Mammary epithelial cell (primary cell): Measurements from ENCODE around the gene ADCK2.
A peak's percentile ranks its signal among the peaks of the same experiment; 100 is the strongest.

ENCODE experiments used
- CTCF ChIP-seq, 2 donors: IDR thresholded peaks in 1 of 2; conservative IDR thresholded peaks in 1 of 2; 2 replicates each; pipeline ENCODE4 v1.5.1; 2011 to 2012; ENCODE audit warnings: inconsistent platforms in 2 of 2, low read length in 2 of 2, mild to moderate bottlenecking in 2 of 2, control low read depth in 1 of 2, low read depth in 1 of 2; ENCODE audit not compliant: insufficient read depth in 1 of 2; ENCODE audit errors: extremely low read depth in 1 of 2
- EZH2 ChIP-seq: IDR thresholded peaks from 2 replicates; pipeline ENCODE4 v1.6.1; 2012; ENCODE audit warnings: low read length, inconsistent platforms, borderline replicate concordance

GRCh38 chr7:140646931-140647647, 25.7 kb upstream of the ADCK2 start:
- TF ChIP-seq CTCF (conservative IDR thresholded peaks at IDR 0.05 in 1 of 2, IDR thresholded peaks at IDR 0.05 in 1 of 2; ENCODE audit: extremely low read depth in 1 of 2, insufficient read depth in 1 of 2, low read depth in 1 of 2, low read length in 2 of 2), result peak; percentile 54 to 63
- TF ChIP-seq EZH2, result no peak
